Right atrium auricular region (tissue), 2 donors: Measurements from ENCODE around the gene EIF4E2. TPM values are rescaled to one million over a fixed set of nuclear protein-coding genes. Genes with fewer than 3 reads are reported as not detected.

Experiments
- DNase-seq: peaks from one replicate; pipeline ENCODE4 v3.0.0-alpha.2; 2019; ENCODE audit warnings: low spot score
- H3K27ac ChIP-seq, 2 donors: fragments of 200-600 bp; sonication (generic); 1 replicate in 1 of 2; 2 replicates in 1 of 2; pipeline ENCODE4 v1.5.1; 2016 to 2019
- H3K27me3 ChIP-seq, 2 donors: fragments of 200-600 bp; sonication (generic); one replicate each; pipeline versions ENCODE4 v1.5.1 to v1.6.0; 2017 to 2019
- H3K36me3 ChIP-seq: fragments of 200-600 bp; sonication (generic); one replicate; pipeline ENCODE4 v1.5.1; 2016
- H3K4me1 ChIP-seq, 2 donors: fragments of 200-600 bp; sonication (generic); one replicate each; pipeline versions ENCODE4 v1.5.1 to v1.6.0; 2017 to 2019
- H3K4me3 ChIP-seq, 2 donors: fragments of 200-600 bp; sonication (generic); 1 replicate in 1 of 2; 2 replicates in 1 of 2; pipeline ENCODE4 v1.5.1; 2017 to 2019; ENCODE audit warnings: mild to moderate bottlenecking in 1 of 2, moderate library complexity in 1 of 2
- H3K9me3 ChIP-seq, 2 donors: fragments of 200-600 bp; sonication (generic); one replicate each; pipeline ENCODE4 v1.5.1; 2019
- CTCF ChIP-seq, 2 donors: fragments of 200-600 bp; sonication (generic); IDR thresholded peaks; one replicate each; pipeline ENCODE4 v1.5.1; 2019; ENCODE audit warnings: antibody characterized with exemption in 2 of 2
- total RNA-seq, 2 donors: library from RNA; depleted of rRNA; stranded (reverse); fragments of >200 nt; gene quantifications; one replicate each; pipeline ENCODE4 v1.1.0, GENCODE V29; 2016

EIF4E2 gene
- total RNA-seq, 2 donors from 2014 or later: 23.3 to 23.4 TPM

DNA sequence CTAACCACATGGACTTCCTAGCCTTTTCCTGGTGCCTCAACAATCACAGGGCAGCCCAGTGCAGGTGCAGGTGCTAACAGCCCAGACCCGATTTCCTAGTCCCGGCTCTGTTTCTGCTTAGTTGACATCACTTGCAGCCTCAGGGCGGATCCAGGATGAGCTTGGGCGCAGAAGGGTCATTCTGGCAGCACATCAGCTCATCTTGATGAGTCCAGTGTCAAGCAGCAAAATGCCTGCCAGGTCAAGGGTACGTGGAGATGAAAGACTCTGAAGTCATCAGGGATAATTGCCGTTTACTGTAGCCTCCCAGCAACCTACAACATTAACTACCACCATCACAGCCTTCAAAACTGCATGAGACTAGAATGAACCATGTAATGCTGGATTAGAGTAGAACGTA is 43.5 kb downstream of the EIF4E2 start:
- H3K4me3 ChIP-seq: no peak overlapping the region
- H3K9me3 ChIP-seq: no peaks in the 10 kb centered on the region
- no peak for DNase-seq
- H3K4me1 ChIP-seq: peaks cover 0 to 16% of the 10 kb centered on the region in 2 donors
- no peaks in the 10 kb centered on the region for H3K36me3 ChIP-seq
- H3K27me3 ChIP-seq: no peaks in the 10 kb centered on the region
- no peak overlapping the region for H3K27ac ChIP-seq
- no peak for TF ChIP-seq CTCF (IDR thresholded peaks at IDR 0.05)

DNA sequence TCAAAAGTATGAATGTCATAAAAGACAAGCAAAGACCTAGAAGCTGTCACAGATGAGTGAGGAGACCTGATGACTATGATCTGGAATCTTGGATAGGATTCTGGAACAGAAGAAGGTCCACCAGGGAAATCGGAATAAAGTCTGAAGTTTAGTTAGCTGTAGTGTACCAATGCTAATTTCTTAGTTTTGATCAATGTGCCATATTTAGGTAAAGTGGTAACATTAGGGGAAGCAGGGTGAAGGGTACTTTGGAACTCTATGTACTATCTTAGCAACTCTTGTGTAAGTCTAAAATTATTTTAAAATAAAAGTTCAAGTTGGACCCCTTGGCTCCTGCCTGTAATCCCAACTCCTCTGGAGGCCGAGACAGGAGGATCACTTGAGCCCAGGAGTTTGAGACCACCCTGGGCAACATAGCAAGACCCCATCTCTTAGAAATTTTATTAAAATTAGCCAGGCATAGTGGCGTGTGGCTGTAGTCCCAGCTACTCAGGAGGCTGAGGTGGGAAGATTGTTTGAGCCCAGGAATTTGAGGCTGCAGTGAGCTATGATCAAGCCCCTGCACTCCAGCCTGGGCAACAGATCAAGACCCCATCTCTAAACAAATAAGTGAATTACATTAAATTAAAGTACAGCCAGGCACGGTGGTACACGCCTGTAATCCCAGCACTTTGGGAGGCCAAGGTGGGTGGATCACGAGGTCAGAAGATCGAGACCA is 47.0 kb downstream of the EIF4E2 start:
- TF ChIP-seq CTCF (IDR thresholded peaks at IDR 0.05): no peak
- no peaks in the 10 kb centered on the region for H3K27me3 ChIP-seq
- no peak overlapping the region for H3K27ac ChIP-seq
- no peaks in the 10 kb centered on the region for H3K9me3 ChIP-seq
- no peak overlapping the region for H3K4me3 ChIP-seq
- peaks cover 0 to 10% of the 10 kb centered on the region in 2 donors for H3K4me1 ChIP-seq
- no peaks in the 10 kb centered on the region for H3K36me3 ChIP-seq
- no peak for DNase-seq

DNA sequence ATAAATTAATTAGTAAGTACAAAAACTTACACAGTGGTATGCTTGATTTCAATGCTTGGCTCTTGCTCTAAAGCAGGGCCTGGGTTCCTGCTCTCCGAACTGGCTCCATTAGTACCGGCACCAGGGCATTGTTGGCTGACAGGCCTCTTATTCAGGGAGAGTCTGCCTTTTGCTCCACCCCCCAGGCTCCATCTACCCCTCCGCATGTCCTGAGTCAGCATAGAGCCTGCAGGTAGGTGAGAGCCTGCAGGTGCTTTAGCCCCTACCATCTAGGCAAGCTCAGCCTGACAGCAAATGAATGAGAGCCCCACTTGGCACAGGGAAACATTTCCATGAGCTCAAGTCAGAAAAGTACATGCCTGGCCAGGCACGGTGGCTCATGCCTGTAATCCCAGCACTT is 47.8 kb downstream of the EIF4E2 start:
- Histone ChIP-seq H3K4me3 (no peak overlapping the region), H3K4me1 (peaks cover 0 to 3% of the 10 kb centered on the region in 2 donors), H3K27me3 (no peaks in the 10 kb centered on the region), H3K36me3 (no peaks in the 10 kb centered on the region), H3K27ac (no peak overlapping the region), H3K9me3 (no peaks in the 10 kb centered on the region)
- TF ChIP-seq CTCF (IDR thresholded peaks at IDR 0.05): no peak
- no peak for DNase-seq

DNA sequence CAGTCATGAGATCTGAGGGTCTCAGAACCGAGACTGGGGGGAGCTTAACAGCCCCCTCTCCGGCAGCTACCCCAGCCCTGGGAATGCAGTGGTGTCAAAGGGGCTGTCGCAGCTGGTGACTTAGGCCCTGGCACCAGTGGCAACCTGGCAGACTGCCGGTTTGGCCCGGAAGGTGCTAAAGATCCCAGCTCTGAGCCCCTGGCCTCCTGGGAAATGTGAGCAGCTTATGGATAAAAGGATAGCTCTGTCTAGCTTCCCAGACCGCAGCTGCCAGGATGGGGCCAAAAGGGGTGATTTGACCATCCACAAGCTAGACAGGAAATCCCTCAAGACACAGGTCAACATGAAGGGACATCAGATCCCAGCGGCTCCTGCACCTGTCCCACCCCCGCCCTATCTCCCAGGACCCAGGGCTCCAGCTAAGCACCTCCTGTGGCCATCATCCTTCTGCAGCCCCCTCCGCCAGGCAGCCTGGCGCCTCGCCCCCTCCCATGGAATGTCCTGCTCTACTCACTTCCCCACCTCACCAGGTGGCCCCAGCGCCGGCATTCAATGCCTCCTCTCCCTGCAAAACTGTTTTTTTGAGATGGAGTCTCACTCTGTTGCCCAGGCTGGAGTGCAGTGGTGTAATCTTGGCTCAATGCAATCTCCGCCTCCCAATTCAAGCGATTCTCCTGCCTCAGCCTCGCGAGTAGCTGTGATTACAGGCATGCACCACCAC is 49.7 kb downstream of the EIF4E2 start:
- DNase-seq: no peak
- Histone ChIP-seq H3K4me1 (no peaks in the 10 kb centered on the region), H3K4me3 (no peak overlapping the region), H3K36me3 (no peaks in the 10 kb centered on the region), H3K9me3 (no peaks in the 10 kb centered on the region), H3K27me3 (no peaks in the 10 kb centered on the region), H3K27ac (no peak overlapping the region)
- no peak for TF ChIP-seq CTCF (IDR thresholded peaks at IDR 0.05)

DNA sequence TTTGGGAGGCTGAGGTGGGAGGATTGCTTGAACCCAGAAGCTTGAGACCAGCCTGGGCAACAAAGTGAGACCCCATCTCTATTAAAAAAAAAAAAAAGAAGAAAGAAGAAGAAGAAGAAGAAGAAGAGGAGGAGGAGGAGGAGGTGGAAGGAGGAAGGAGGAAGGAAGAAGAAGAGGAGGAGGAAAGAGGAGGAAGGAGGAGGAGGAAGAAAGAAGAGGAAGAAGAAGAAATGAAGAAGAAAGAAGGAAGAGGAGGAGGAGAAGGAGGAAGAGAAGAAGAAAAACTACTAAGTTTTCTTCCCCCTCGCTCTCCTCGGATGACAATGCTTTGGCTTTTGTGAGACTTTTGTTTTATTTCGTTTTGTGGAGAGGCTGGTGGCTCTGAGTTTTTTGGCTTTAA is 52.8 kb downstream of the EIF4E2 start:
- no peak for TF ChIP-seq CTCF (IDR thresholded peaks at IDR 0.05)
- Histone ChIP-seq H3K36me3 (no peaks in the 10 kb centered on the region), H3K27ac (no peak overlapping the region), H3K27me3 (no peaks in the 10 kb centered on the region), H3K4me1 (peaks cover 0 to 3% of the 10 kb centered on the region in 2 donors), H3K4me3 (no peak overlapping the region), H3K9me3 (no peaks in the 10 kb centered on the region)
- DNase-seq: no peak
